ENCODE measurements around the gene GLYAT. TPM values are rescaled to one million over a fixed set of nuclear protein-coding genes. Genes with fewer than 3 reads are reported as not detected.

The GLYAT gene
- total and polyA plus RNA-seq, 2 experiments from 2014 or later: 0.77 to 1.6 TPM

GRCh38 chr11:58676563-58677135, 55.1 kb downstream of the GLYAT start:
- no peaks in the 10 kb centered on the region for H3K79me2 ChIP-seq
- WGBS (ENCODE audit: low lambda C conversion rate, missing lambda C conversion rate): 39% methylated on average over 1 of the region's 1 CpG
- H3K4me1 ChIP-seq (ENCODE audit: insufficient read depth): no peaks in the 10 kb centered on the region
- no peaks in the 10 kb centered on the region for H3K36me3 ChIP-seq (replicated peaks; ENCODE audit: insufficient read depth, low read depth)
- H3K27ac ChIP-seq: no peak overlapping the region
- H3K4me2 ChIP-seq: no peak overlapping the region
- no peak overlapping the region for H2AFZ ChIP-seq
- no peak overlapping the region for H3K4me3 ChIP-seq
- no peaks in the 10 kb centered on the region for H3K9me3 ChIP-seq (ENCODE audit: low read depth)
- no peak for TF ChIP-seq CTCF (IDR thresholded peaks at IDR 0.05; ENCODE audit: poor library complexity)
- no peak for TF ChIP-seq EZH2phosphoT487 (IDR thresholded peaks at IDR 0.05; ENCODE audit: low read depth, severe bottlenecking, unreplicated experiment)
- TF ChIP-seq EZH2 (IDR thresholded peaks at IDR 0.05; ENCODE audit: borderline replicate concordance): no peak
- H3K9me2 ChIP-seq (replicated peaks; ENCODE audit: insufficient read depth): no peaks in the 10 kb centered on the region
- no peak for DNase-seq (ENCODE audit: low spot score)
- no peaks in the 10 kb centered on the region for H3K27me3 ChIP-seq
- H4K20me1 ChIP-seq (ENCODE audit: insufficient read depth, poor library complexity, severe bottlenecking): no peaks in the 10 kb centered on the region

GRCh38 chr11:58675334-58676155, 56.2 kb downstream of the GLYAT start:
- no peaks in the 10 kb centered on the region for H3K79me2 ChIP-seq
- no peaks in the 10 kb centered on the region for H3K36me3 ChIP-seq (replicated peaks; ENCODE audit: insufficient read depth, low read depth)
- no peak overlapping the region for H3K4me2 ChIP-seq
- H3K4me1 ChIP-seq (ENCODE audit: insufficient read depth): no peaks in the 10 kb centered on the region
- no peaks in the 10 kb centered on the region for H3K9me3 ChIP-seq (ENCODE audit: low read depth)
- no peak overlapping the region for H3K27ac ChIP-seq
- H3K4me3 ChIP-seq: no peak overlapping the region
- no peaks in the 10 kb centered on the region for H3K9me2 ChIP-seq (replicated peaks; ENCODE audit: insufficient read depth)
- H2AFZ ChIP-seq: no peak overlapping the region
- 39% methylated on average over 13 of the region's 13 CpGs for WGBS (ENCODE audit: low lambda C conversion rate, missing lambda C conversion rate)
- no peaks in the 10 kb centered on the region for H3K27me3 ChIP-seq
- no peaks in the 10 kb centered on the region for H4K20me1 ChIP-seq (ENCODE audit: insufficient read depth, poor library complexity, severe bottlenecking)
- peak; percentile 83 for DNase-seq (ENCODE audit: low spot score)
- TF ChIP-seq CTCF (IDR thresholded peaks at IDR 0.05; ENCODE audit: poor library complexity) (peak; percentile 81), EZH2 (IDR thresholded peaks at IDR 0.05; ENCODE audit: borderline replicate concordance) (no peak)

GRCh38 chr11:58674609-58675008, 57.1 kb downstream of the GLYAT start:
- H3K27ac ChIP-seq: no peak overlapping the region
- H3K27me3 ChIP-seq: no peaks in the 10 kb centered on the region
- no peaks in the 10 kb centered on the region for H3K9me3 ChIP-seq (ENCODE audit: low read depth)
- H3K9me2 ChIP-seq (replicated peaks; ENCODE audit: insufficient read depth): no peaks in the 10 kb centered on the region
- no peaks in the 10 kb centered on the region for H3K4me1 ChIP-seq (ENCODE audit: insufficient read depth)
- H3K4me2 ChIP-seq: no peak overlapping the region
- H3K4me3 ChIP-seq: no peak overlapping the region
- TF ChIP-seq CTCF (IDR thresholded peaks at IDR 0.05; ENCODE audit: poor library complexity) (no peak), EZH2phosphoT487 (IDR thresholded peaks at IDR 0.05; ENCODE audit: low read depth, severe bottlenecking, unreplicated experiment) (no peak), EZH2 (IDR thresholded peaks at IDR 0.05; ENCODE audit: borderline replicate concordance) (no peak)
- no peaks in the 10 kb centered on the region for H3K36me3 ChIP-seq (replicated peaks; ENCODE audit: insufficient read depth, low read depth)
- no peaks in the 10 kb centered on the region for H3K79me2 ChIP-seq
- no peak overlapping the region for H2AFZ ChIP-seq
- WGBS (ENCODE audit: low lambda C conversion rate, missing lambda C conversion rate): 93% methylated on average over 12 of the region's 12 CpGs
- H4K20me1 ChIP-seq (ENCODE audit: insufficient read depth, poor library complexity, severe bottlenecking): no peaks in the 10 kb centered on the region
- no peak for DNase-seq (ENCODE audit: low spot score)

Measured in hepatocyte (in vitro differentiated cells).